ENCODE results near the gene COLEC11. TPM values are rescaled to one million over a fixed set of nuclear protein-coding genes. Genes with fewer than 3 reads are reported as not detected.

Gene COLEC11
- total and polyA plus RNA-seq, 2 of the 13 experiments (the other 11 are each of a cell fraction or from before 2014, with no cell fraction given) = 1.5 to 3.0 TPM

DNA sequence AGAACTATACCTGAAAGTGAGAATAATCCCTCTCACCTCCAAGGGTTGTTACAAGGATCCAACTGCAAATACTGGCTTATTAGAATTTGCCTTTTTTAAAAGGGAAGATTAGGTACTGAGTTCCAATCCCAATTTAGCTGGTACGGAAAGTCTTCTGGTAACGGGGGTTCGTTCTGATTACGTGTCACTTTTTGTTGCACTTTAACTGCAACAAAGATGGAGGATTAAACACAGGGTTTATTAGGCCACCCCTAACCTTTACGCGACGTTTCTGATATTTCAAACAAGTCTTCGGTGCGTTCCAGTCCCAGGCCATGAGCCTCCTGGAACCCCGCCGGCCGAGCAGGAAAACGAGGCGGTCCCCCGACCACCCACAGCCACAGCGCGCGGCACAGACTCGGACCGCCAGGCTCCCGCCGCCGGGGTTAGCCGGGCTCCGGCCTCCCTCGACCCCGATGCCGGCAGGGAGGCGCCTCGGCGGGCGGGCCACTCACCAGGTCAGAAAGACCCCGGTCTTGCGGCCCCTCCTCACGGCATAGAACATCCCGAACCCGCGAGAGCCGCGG lies 37.2 kb upstream of the COLEC11 start (continued):
- TF ChIP-seq, protein P1, sequence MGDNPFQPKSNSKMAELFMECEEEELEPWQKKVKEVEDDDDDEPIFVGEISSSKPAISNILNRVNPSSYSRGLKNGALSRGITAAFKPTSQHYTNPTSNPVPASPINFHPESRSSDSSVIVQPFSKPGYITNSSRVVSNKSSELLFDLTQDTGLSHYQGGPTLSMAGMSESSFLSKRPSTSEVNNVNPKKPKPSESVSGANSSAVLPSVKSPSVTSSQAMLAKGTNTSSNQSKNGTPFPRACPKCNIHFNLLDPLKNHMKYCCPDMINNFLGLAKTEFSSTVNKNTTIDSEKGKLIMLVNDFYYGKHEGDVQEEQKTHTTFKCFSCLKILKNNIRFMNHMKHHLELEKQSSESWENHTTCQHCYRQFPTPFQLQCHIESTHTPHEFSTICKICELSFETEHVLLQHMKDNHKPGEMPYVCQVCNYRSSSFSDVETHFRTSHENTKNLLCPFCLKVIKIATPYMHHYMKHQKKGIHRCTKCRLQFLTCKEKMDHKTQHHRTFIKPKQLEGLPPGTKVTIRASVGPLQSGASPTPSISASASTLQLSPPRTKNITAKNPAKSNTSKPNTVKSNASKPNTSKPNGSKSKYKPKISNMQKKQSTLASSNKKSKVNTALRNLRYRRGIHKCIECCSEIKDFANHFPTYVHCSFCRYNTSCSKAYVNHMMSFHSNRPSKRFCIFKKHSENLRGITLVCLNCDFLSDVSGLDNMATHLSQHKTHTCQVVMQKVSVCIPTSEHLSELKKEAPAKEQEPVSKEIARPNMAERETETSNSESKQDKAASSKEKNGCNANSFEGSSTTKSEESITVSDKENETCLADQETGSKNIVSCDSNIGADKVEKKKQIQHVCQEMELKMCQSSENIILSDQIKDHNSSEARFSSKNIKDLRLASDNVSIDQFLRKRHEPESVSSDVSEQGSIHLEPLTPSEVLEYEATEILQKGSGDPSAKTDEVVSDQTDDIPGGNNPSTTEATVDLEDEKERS (CRISPR knock-in tag; IDR thresholded peaks at IDR 0.05) = 0 out of 2 replicates have a peak, but pooled peaks have one; percentile 2
- TF ChIP-seq TBX3 (IDR thresholded peaks at IDR 0.05; ENCODE audit: borderline replicate concordance) = peak; percentile 8; the same call in 1 of the 2 replicates
- TF ChIP-seq ZNF296 (CRISPR knock-in tag; conservative IDR thresholded peaks at IDR 0.05) = no peak
- no peak for TF ChIP-seq FLYWCH1 (CRISPR knock-in tag; IDR thresholded peaks at IDR 0.05)
- TF ChIP-seq, protein P2, sequence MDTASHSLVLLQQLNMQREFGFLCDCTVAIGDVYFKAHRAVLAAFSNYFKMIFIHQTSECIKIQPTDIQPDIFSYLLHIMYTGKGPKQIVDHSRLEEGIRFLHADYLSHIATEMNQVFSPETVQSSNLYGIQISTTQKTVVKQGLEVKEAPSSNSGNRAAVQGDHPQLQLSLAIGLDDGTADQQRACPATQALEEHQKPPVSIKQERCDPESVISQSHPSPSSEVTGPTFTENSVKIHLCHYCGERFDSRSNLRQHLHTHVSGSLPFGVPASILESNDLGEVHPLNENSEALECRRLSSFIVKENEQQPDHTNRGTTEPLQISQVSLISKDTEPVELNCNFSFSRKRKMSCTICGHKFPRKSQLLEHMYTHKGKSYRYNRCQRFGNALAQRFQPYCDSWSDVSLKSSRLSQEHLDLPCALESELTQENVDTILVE (CRISPR knock-in tag; IDR thresholded peaks at IDR 0.05) = no peak
- peak; percentile 92 for TF ChIP-seq RBM39 (IDR thresholded peaks at IDR 0.05; ENCODE audit: low read depth, low read length, poor library complexity, severe bottlenecking)
- no peak for TF ChIP-seq NFIB (CRISPR knock-in tag; IDR thresholded peaks at IDR 0.05; ENCODE audit: borderline replicate concordance)
- 0 out of 2 replicates have a peak, but pooled peaks have one; percentile 0 for TF ChIP-seq ZNF264 (CRISPR knock-in tag; IDR thresholded peaks at IDR 0.05)
- no peak for TF ChIP-seq ZNF720 (CRISPR knock-in tag; IDR thresholded peaks at IDR 0.05)
- TF ChIP-seq ZSCAN20 (CRISPR knock-in tag; IDR thresholded peaks at IDR 0.05; ENCODE audit: borderline replicate concordance) = peak; percentile 74; the same call in 1 of the 2 replicates
- TF ChIP-seq RAD21 (CRISPR knock-in tag; IDR thresholded peaks at IDR 0.05) = peak; percentile 57
- no peak for TF ChIP-seq ZFYVE20 (CRISPR knock-in tag; IDR thresholded peaks at IDR 0.05; ENCODE audit: borderline replicate concordance, low read depth)
- TF ChIP-seq, protein P3, sequence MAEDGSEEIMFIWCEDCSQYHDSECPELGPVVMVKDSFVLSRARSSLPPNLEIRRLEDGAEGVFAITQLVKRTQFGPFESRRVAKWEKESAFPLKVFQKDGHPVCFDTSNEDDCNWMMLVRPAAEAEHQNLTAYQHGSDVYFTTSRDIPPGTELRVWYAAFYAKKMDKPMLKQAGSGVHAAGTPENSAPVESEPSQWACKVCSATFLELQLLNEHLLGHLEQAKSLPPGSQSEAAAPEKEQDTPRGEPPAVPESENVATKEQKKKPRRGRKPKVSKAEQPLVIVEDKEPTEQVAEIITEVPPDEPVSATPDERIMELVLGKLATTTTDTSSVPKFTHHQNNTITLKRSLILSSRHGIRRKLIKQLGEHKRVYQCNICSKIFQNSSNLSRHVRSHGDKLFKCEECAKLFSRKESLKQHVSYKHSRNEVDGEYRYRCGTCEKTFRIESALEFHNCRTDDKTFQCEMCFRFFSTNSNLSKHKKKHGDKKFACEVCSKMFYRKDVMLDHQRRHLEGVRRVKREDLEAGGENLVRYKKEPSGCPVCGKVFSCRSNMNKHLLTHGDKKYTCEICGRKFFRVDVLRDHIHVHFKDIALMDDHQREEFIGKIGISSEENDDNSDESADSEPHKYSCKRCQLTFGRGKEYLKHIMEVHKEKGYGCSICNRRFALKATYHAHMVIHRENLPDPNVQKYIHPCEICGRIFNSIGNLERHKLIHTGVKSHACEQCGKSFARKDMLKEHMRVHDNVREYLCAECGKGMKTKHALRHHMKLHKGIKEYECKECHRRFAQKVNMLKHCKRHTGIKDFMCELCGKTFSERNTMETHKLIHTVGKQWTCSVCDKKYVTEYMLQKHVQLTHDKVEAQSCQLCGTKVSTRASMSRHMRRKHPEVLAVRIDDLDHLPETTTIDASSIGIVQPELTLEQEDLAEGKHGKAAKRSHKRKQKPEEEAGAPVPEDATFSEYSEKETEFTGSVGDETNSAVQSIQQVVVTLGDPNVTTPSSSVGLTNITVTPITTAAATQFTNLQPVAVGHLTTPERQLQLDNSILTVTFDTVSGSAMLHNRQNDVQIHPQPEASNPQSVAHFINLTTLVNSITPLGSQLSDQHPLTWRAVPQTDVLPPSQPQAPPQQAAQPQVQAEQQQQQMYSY (CRISPR knock-in tag; IDR thresholded peaks at IDR 0.05) = 0 out of 2 replicates have a peak, but pooled peaks have one; percentile 64
- 0 out of 2 replicates have a peak, but pooled peaks have one; percentile 33 for TF ChIP-seq RARG (CRISPR knock-in tag; IDR thresholded peaks at IDR 0.05; ENCODE audit: low read depth)
- TF ChIP-seq, protein P4, sequence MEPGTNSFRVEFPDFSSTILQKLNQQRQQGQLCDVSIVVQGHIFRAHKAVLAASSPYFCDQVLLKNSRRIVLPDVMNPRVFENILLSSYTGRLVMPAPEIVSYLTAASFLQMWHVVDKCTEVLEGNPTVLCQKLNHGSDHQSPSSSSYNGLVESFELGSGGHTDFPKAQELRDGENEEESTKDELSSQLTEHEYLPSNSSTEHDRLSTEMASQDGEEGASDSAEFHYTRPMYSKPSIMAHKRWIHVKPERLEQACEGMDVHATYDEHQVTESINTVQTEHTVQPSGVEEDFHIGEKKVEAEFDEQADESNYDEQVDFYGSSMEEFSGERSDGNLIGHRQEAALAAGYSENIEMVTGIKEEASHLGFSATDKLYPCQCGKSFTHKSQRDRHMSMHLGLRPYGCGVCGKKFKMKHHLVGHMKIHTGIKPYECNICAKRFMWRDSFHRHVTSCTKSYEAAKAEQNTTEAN (CRISPR knock-in tag; conservative IDR thresholded peaks at IDR 0.05) = no peak
- TF ChIP-seq ZBTB7A (CRISPR knock-in tag; IDR thresholded peaks at IDR 0.05) = 0 out of 2 replicates have a peak, but pooled peaks have one; percentile 39
- TF ChIP-seq ZNF672 (CRISPR knock-in tag; IDR thresholded peaks at IDR 0.05) = no peak
- TF ChIP-seq, protein P5, sequence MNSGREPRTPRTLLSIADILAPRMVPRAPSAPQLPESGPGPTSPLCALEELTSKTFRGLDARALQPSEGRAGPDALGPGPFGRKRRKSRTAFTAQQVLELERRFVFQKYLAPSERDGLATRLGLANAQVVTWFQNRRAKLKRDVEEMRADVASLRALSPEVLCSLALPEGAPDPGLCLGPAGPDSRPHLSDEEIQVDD (CRISPR knock-in tag; IDR thresholded peaks at IDR 0.05; ENCODE audit: borderline replicate concordance) = peak; percentile 63; the same call in 1 of the 2 replicates
- no peak for TF ChIP-seq CBX1 (IDR thresholded peaks at IDR 0.05; ENCODE audit: low read depth)
- TF ChIP-seq TSC22D2 (CRISPR knock-in tag; IDR thresholded peaks at IDR 0.05; ENCODE audit: borderline replicate concordance) = no peak; the same call in 1 of the 2 replicates
